NT2/D1 (cell line): ENCODE measurements around the gene RRAS.

ENCODE experiments used
- DNase-seq: peaks from one replicate; pipeline ENCODE4 v3.0.0-alpha.2; 2011; ENCODE audit warnings: low read depth, low spot score
- H3K27me3 ChIP-seq: 2 replicates; pipeline ENCODE4 v1.6.0; 2011; ENCODE audit warnings: mild to moderate bottlenecking; ENCODE audit not compliant: insufficient read length, insufficient read depth
- H3K36me3 ChIP-seq: 2 replicates; pipeline ENCODE4 v1.6.1; 2011; ENCODE audit warnings: mild to moderate bottlenecking, low read length, mixed read lengths; ENCODE audit not compliant: insufficient read depth, insufficient read length
- H3K4me1 ChIP-seq: 2 replicates; pipeline ENCODE4 v1.5.1; 2011; ENCODE audit not compliant: insufficient read depth, insufficient read length
- H3K4me3 ChIP-seq: 2 replicates; pipeline ENCODE4 v1.5.1; 2011; ENCODE audit warnings: low read depth; ENCODE audit not compliant: insufficient read length
- H3K9ac ChIP-seq: 2 replicates; pipeline ENCODE4 v1.6.0; 2011; ENCODE audit warnings: low read depth; ENCODE audit not compliant: insufficient read length
- H3K9me3 ChIP-seq: 2 replicates; pipeline ENCODE4 v1.5.1; 2011; ENCODE audit warnings: mild to moderate bottlenecking, low read length; ENCODE audit not compliant: insufficient read depth
- SUZ12 ChIP-seq: IDR thresholded peaks from 2 replicates; pipeline ENCODE4 v1.6.1; 2011; ENCODE audit not compliant: insufficient read length, insufficient read depth; ENCODE audit errors: extremely low read depth
- YY1 ChIP-seq: IDR thresholded peaks from 2 replicates; pipeline ENCODE4 v1.6.1; 2011; ENCODE audit not compliant: insufficient read length, insufficient read depth
- ZNF274 ChIP-seq: IDR thresholded peaks from 2 replicates; pipeline ENCODE4 v1.6.1; 2011; ENCODE audit warnings: mild to moderate bottlenecking, low read depth, low read length

Gene RRAS

GRCh38 chr19:49616532-49616931, 23.4 kb downstream of the RRAS start:
- no peak for DNase-seq
- Histone ChIP-seq H3K27me3 (no peaks in the 10 kb centered on the region), H3K9ac (no peak overlapping the region), H3K36me3 (peaks cover 69% of the 10 kb centered on the region), H3K4me1 (peaks cover 2% of the 10 kb centered on the region), H3K9me3 (no peaks in the 10 kb centered on the region), H3K4me3 (no peak overlapping the region)
- TF ChIP-seq ZNF274 (no peak), SUZ12 (no peak), YY1 (no peak)

GRCh38 chr19:49615861-49616260, 24.1 kb downstream of the RRAS start:
- no peaks in the 10 kb centered on the region for H3K27me3 ChIP-seq
- H3K9me3 ChIP-seq, result no peaks in the 10 kb centered on the region
- H3K4me1 ChIP-seq, result peaks cover 2% of the 10 kb centered on the region
- TF ChIP-seq SUZ12 (no peak), YY1 (no peak), ZNF274 (no peak)
- H3K4me3 ChIP-seq, result no peak overlapping the region
- no peak for DNase-seq
- no peak overlapping the region for H3K9ac ChIP-seq
- H3K36me3 ChIP-seq, result peaks cover 65% of the 10 kb centered on the region

GRCh38 chr19:49614096-49614833, 25.7 kb downstream of the RRAS start:
- no peak overlapping the region for H3K4me3 ChIP-seq
- no peak for TF ChIP-seq YY1
- TF ChIP-seq ZNF274, result no peak
- no peak for TF ChIP-seq SUZ12
- H3K36me3 ChIP-seq, result peaks cover 66% of the 10 kb centered on the region
- no peaks in the 10 kb centered on the region for H3K27me3 ChIP-seq
- H3K9me3 ChIP-seq, result no peaks in the 10 kb centered on the region
- no peak overlapping the region for H3K9ac ChIP-seq
- no peak for DNase-seq
- peaks cover 2% of the 10 kb centered on the region for H3K4me1 ChIP-seq

- H3K27me3 ChIP-seq, result no peaks in the 10 kb centered on the region
- TF ChIP-seq ZNF274, result no peak
- no peak for TF ChIP-seq SUZ12
- TF ChIP-seq YY1, result no peak
- H3K4me1 ChIP-seq, result peaks cover 2% of the 10 kb centered on the region
- peaks cover 70% of the 10 kb centered on the region for H3K36me3 ChIP-seq
- DNase-seq, result no peak
- H3K9me3 ChIP-seq, result no peaks in the 10 kb centered on the region
- H3K4me3 ChIP-seq, result no peak overlapping the region
- H3K9ac ChIP-seq, result no peak overlapping the region
Observed at GRCh38 chr19:49613374-49613773, 26.6 kb downstream of the RRAS start.

GRCh38 chr19:49609499-49610092, 30.3 kb downstream of the RRAS start:
- TF ChIP-seq SUZ12, result no peak
- TF ChIP-seq ZNF274, result no peak
- TF ChIP-seq YY1, result no peak
- Histone ChIP-seq H3K9ac (no peak overlapping the region), H3K9me3 (no peaks in the 10 kb centered on the region), H3K4me1 (peaks cover 2% of the 10 kb centered on the region), H3K27me3 (no peaks in the 10 kb centered on the region), H3K4me3 (no peak overlapping the region), H3K36me3 (peaks cover 55% of the 10 kb centered on the region)
- DNase-seq, result no peak

GRCh38 chr19:49605605-49606004, 34.3 kb downstream of the RRAS start:
- H3K27me3 ChIP-seq, result no peaks in the 10 kb centered on the region
- H3K4me1 ChIP-seq, result no peaks in the 10 kb centered on the region
- no peak for TF ChIP-seq YY1
- TF ChIP-seq SUZ12, result no peak
- TF ChIP-seq ZNF274, result no peak
- H3K36me3 ChIP-seq, result peaks cover 72% of the 10 kb centered on the region
- no peaks in the 10 kb centered on the region for H3K9me3 ChIP-seq
- DNase-seq, result no peak
- H3K4me3 ChIP-seq, result no peak overlapping the region
- no peak overlapping the region for H3K9ac ChIP-seq

GRCh38 chr19:49602806-49603205, 37.1 kb downstream of the RRAS start:
- no peaks in the 10 kb centered on the region for H3K9me3 ChIP-seq
- H3K27me3 ChIP-seq, result no peaks in the 10 kb centered on the region
- no peaks in the 10 kb centered on the region for H3K4me1 ChIP-seq
- H3K9ac ChIP-seq, result no peak overlapping the region
- H3K36me3 ChIP-seq, result peaks cover 74% of the 10 kb centered on the region
- no peak overlapping the region for H3K4me3 ChIP-seq
- TF ChIP-seq ZNF274 (no peak), YY1 (no peak), SUZ12 (no peak)
- no peak for DNase-seq
